HepG2 (cell line): ENCODE results near the gene TMEM62. TPM values are rescaled to one million over a fixed set of nuclear protein-coding genes. Genes with fewer than 3 reads are reported as not detected.

Source experiments
- GLI4 ChIP-seq: sonication (generic); formaldehyde crosslinking; IDR thresholded peaks from 2 replicates; pipeline ENCODE4 v1.5.1; 2020; ENCODE audit warnings: missing genetic modification reagents, mild to moderate bottlenecking, moderate library complexity, borderline replicate concordance
- HNRNPK ChIP-seq: fragments of 200-400 bp; formaldehyde crosslinking; IDR thresholded peaks from 2 replicates; pipeline ENCODE4 v1.6.1; 2018; ENCODE audit warnings: low read length, low read depth, moderate library complexity, mild to moderate bottlenecking; ENCODE audit not compliant: poor library complexity, severe bottlenecking
- RBAK ChIP-seq: sonication (generic); formaldehyde crosslinking; IDR thresholded peaks from 2 replicates; pipeline ENCODE4 v1.5.1; 2020; ENCODE audit warnings: mild to moderate bottlenecking, missing genetic modification reagents
- RBFOX2 ChIP-seq: fragments of 200-400 bp; formaldehyde crosslinking; IDR thresholded peaks from 2 replicates; pipeline ENCODE4 v1.6.1; 2017; ENCODE audit warnings: low read depth, mild to moderate bottlenecking, low read length
- RELA ChIP-seq: sonication (generic); formaldehyde crosslinking; IDR thresholded peaks from 2 replicates; pipeline ENCODE4 v1.4.0; 2020; ENCODE audit warnings: missing genetic modification reagents
- SMARCC2 ChIP-seq: fragments of 450-650 bp; IDR thresholded peaks from 2 replicates; pipeline ENCODE4 v1.6.1; 2017; ENCODE audit warnings: antibody characterized with exemption, mild to moderate bottlenecking
- SOX5 ChIP-seq: IDR thresholded peaks from 2 replicates; pipeline ENCODE4 v1.6.1; 2016; ENCODE audit warnings: borderline replicate concordance
- TCF7L2 ChIP-seq: IDR thresholded peaks from 2 replicates; pipeline ENCODE4 v1.6.1; 2011; ENCODE audit warnings: mild to moderate bottlenecking, low read depth, low read length, moderate library complexity
- ZC3H4 ChIP-seq: sonication (generic); formaldehyde crosslinking; IDR thresholded peaks from 2 replicates; pipeline ENCODE4 v1.4.0; 2020; ENCODE audit warnings: missing genetic modification reagents, borderline replicate concordance
- ZNF335 ChIP-seq: sonication (generic); formaldehyde crosslinking; IDR thresholded peaks from 2 replicates; pipeline ENCODE4 v1.4.0; 2020; ENCODE audit warnings: missing genetic modification reagents
- ZNF747 ChIP-seq: sonication (generic); formaldehyde crosslinking; IDR thresholded peaks from 2 replicates; pipeline ENCODE4 v1.8.1; 2023; ENCODE audit warnings: missing genetic modification reagents, mild to moderate bottlenecking, borderline replicate concordance
- ZNF790 ChIP-seq: sonication (generic); formaldehyde crosslinking; IDR thresholded peaks from 2 replicates; pipeline ENCODE4 v1.8.0; 2022; ENCODE audit warnings: missing genetic modification reagents, mild to moderate bottlenecking, borderline replicate concordance
- polyA plus RNA-seq, 8 experiments: library from polyadenylated mRNA; depleted of rRNA in 3 of 8; stranded (reverse) in 7 of 8; unstranded in 1 of 8; fragments of >200 nt; fragmentation: Illumina TruSeq in 4 of 8; extraction: Trizol in 4 of 8; gene quantifications; 2 replicates each; pipeline versions ENCODE4 v1.2.1 to v1.2.3, GENCODE V29; 2011 to 2016; ENCODE audit warnings: low read depth in 4 of 8, missing spikeins in 1 of 8, mixed read lengths in 1 of 8; ENCODE audit not compliant: insufficient read depth in 1 of 8
- total RNA-seq, 5 experiments: library from RNA; depleted of rRNA; stranded (reverse); fragments of >200 nt; fragmentation: Illumina TruSeq; extraction: Trizol; gene quantifications; 2 replicates each; pipeline ENCODE4 v1.2.3, GENCODE V29; 2016; ENCODE audit warnings: low read depth in 1 of 5
- TF ChIP-seq, protein P1 (sequence below): sonication (generic); formaldehyde crosslinking; conservative IDR thresholded peaks from 2 replicates; pipeline ENCODE4 v1.8.0; 2022; ENCODE audit warnings: missing genetic modification reagents
- TF ChIP-seq, protein P2 (sequence below): sonication (generic); formaldehyde crosslinking; IDR thresholded peaks from 2 replicates; pipeline ENCODE4 v1.8.0; 2022; ENCODE audit warnings: mild to moderate bottlenecking, missing genetic modification reagents, borderline replicate concordance
- TF ChIP-seq, protein P3 (sequence below): sonication (generic); formaldehyde crosslinking; IDR thresholded peaks from 2 replicates; pipeline ENCODE4 v1.5.0; 2020; ENCODE audit warnings: missing genetic modification reagents, mild to moderate bottlenecking, borderline replicate concordance
- TF ChIP-seq, protein P4 (sequence below): sonication (generic); formaldehyde crosslinking; IDR thresholded peaks from 2 replicates; pipeline ENCODE4 v1.4.0; 2020; ENCODE audit warnings: missing genetic modification reagents, borderline replicate concordance
- TF ChIP-seq, protein P5 (sequence below): sonication (generic); formaldehyde crosslinking; IDR thresholded peaks from 2 replicates; pipeline ENCODE4 v1.5.1; 2020; ENCODE audit warnings: missing genetic modification reagents, mild to moderate bottlenecking, borderline replicate concordance

The TMEM62 gene
- total and polyA plus RNA-seq, 2 of the 13 experiments (the other 11 are each of a cell fraction or from before 2014, with no cell fraction given): 14.2 to 20.9 TPM

DNA sequence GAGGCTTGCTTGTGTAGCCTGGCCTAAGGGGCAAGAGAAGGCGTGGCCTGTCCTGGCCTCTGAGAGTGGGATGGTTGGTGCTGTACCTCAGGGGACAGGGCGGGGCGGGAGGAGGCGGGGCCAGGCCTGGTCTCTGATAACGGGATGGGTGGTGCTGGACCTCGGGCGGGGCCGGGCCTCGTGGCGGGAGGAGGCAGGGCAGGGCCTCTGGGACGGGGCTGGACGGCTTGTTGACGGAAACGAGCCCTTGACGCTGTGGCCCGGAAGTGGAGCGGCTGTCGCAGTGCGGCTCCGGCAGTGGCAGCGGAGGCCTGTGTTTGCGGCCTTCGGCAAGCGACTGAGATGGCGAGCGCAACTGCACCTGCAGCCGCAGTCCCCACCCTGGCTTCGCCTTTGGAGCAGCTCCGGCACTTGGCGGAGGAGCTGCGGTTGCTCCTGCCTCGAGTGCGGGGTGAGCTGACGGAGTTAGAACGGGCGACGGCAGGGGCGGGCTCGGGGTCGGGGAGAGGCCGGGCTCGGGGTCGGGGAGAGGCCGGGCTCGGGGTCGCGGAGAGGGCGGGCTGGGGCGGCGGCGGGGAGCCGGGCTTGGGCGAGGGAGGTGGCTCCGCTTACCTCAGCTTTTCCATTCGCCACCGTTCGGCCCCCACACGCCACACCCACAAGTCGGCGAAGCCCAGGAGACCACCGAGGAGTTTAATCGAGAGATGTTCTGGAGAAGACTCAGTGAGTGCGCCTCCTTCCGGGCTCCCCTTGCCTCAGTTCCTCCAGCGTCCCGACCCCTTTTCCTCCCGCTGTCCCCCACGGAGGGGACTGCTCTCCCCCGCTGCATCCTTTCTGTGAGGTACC, 52.0 kb downstream of the TMEM62 start, which contains the start of gene CCNDBP1 (continued):
- TF ChIP-seq, protein P1, sequence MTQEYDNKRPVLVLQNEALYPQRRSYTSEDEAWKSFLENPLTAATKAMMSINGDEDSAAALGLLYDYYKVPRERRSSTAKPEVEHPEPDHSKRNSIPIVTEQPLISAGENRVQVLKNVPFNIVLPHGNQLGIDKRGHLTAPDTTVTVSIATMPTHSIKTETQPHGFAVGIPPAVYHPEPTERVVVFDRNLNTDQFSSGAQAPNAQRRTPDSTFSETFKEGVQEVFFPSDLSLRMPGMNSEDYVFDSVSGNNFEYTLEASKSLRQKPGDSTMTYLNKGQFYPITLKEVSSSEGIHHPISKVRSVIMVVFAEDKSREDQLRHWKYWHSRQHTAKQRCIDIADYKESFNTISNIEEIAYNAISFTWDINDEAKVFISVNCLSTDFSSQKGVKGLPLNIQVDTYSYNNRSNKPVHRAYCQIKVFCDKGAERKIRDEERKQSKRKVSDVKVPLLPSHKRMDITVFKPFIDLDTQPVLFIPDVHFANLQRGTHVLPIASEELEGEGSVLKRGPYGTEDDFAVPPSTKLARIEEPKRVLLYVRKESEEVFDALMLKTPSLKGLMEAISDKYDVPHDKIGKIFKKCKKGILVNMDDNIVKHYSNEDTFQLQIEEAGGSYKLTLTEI: no peak
- TF ChIP-seq, protein P2, sequence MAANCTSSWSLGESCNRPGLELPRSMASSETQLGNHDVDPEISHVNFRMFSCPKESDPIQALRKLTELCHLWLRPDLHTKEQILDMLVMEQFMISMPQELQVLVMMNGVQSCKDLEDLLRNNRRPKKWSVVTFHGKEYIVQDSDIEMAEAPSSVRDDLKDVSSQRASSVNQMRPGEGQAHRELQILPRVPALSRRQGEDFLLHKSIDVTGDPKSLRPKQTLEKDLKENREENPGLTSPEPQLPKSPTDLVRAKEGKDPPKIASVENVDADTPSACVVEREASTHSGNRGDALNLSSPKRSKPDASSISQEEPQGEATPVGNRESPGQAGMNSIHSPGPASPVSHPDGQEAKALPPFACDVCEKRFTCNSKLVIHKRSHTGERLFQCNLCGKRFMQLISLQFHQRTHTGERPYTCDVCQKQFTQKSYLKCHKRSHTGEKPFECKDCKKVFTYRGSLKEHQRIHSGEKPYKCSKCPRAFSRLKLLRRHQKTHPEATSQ (CRISPR knock-in tag): no peak
- TF ChIP-seq ZC3H4 (CRISPR knock-in tag) (no peak), SMARCC2 (no peak), HNRNPK (peak; percentile 65), SOX5 (CRISPR knock-in tag) (peak; percentile 34; the same call in 1 of the 2 replicates), RBAK (no peak), TCF7L2 (no peak), ZNF335 (CRISPR knock-in tag) (no peak), ZNF747 (CRISPR knock-in tag) (peak; percentile 74; the same call in 1 of the 2 replicates), RELA (CRISPR knock-in tag) (peak; percentile 75; the same call in 1 of the 2 replicates), ZNF790 (CRISPR knock-in tag) (no peak), GLI4 (CRISPR knock-in tag) (no peak), RBFOX2 (peak; percentile 95)
- TF ChIP-seq, protein P3, sequence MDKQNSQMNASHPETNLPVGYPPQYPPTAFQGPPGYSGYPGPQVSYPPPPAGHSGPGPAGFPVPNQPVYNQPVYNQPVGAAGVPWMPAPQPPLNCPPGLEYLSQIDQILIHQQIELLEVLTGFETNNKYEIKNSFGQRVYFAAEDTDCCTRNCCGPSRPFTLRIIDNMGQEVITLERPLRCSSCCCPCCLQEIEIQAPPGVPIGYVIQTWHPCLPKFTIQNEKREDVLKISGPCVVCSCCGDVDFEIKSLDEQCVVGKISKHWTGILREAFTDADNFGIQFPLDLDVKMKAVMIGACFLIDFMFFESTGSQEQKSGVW (CRISPR knock-in tag): no peak
- TF ChIP-seq, protein P4, sequence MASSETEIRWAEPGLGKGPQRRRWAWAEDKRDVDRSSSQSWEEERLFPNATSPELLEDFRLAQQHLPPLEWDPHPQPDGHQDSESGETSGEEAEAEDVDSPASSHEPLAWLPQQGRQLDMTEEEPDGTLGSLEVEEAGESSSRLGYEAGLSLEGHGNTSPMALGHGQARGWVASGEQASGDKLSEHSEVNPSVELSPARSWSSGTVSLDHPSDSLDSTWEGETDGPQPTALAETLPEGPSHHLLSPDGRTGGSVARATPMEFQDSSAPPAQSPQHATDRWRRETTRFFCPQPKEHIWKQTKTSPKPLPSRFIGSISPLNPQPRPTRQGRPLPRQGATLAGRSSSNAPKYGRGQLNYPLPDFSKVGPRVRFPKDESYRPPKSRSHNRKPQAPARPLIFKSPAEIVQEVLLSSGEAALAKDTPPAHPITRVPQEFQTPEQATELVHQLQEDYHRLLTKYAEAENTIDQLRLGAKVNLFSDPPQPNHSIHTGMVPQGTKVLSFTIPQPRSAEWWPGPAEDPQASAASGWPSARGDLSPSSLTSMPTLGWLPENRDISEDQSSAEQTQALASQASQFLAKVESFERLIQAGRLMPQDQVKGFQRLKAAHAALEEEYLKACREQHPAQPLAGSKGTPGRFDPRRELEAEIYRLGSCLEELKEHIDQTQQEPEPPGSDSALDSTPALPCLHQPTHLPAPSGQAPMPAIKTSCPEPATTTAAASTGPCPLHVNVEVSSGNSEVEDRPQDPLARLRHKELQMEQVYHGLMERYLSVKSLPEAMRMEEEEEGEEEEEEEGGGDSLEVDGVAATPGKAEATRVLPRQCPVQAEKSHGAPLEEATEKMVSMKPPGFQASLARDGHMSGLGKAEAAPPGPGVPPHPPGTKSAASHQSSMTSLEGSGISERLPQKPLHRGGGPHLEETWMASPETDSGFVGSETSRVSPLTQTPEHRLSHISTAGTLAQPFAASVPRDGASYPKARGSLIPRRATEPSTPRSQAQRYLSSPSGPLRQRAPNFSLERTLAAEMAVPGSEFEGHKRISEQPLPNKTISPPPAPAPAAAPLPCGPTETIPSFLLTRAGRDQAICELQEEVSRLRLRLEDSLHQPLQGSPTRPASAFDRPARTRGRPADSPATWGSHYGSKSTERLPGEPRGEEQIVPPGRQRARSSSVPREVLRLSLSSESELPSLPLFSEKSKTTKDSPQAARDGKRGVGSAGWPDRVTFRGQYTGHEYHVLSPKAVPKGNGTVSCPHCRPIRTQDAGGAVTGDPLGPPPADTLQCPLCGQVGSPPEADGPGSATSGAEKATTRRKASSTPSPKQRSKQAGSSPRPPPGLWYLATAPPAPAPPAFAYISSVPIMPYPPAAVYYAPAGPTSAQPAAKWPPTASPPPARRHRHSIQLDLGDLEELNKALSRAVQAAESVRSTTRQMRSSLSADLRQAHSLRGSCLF (CRISPR knock-in tag): no peak
- TF ChIP-seq, protein P5, sequence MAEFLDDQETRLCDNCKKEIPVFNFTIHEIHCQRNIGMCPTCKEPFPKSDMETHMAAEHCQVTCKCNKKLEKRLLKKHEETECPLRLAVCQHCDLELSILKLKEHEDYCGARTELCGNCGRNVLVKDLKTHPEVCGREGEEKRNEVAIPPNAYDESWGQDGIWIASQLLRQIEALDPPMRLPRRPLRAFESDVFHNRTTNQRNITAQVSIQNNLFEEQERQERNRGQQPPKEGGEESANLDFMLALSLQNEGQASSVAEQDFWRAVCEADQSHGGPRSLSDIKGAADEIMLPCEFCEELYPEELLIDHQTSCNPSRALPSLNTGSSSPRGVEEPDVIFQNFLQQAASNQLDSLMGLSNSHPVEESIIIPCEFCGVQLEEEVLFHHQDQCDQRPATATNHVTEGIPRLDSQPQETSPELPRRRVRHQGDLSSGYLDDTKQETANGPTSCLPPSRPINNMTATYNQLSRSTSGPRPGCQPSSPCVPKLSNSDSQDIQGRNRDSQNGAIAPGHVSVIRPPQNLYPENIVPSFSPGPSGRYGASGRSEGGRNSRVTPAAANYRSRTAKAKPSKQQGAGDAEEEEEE: no peak
